Skeletal muscle satellite cell (primary cell): Measurements from ENCODE around the gene DDX10.

ENCODE experiments used
- H3K27me3 ChIP-seq: 2 replicates; pipeline ENCODE4 v1.7.0; 2013; ENCODE audit warnings: low read length; ENCODE audit not compliant: control insufficient read depth, insufficient read depth
- H3K36me3 ChIP-seq: 2 replicates; pipeline ENCODE4 v1.7.0; 2013; ENCODE audit warnings: mild to moderate bottlenecking, control low read depth, low read length; ENCODE audit not compliant: insufficient read depth
- H3K4me1 ChIP-seq: 2 replicates; pipeline ENCODE4 v1.7.0; 2013; ENCODE audit warnings: low read length; ENCODE audit not compliant: control insufficient read depth, insufficient read depth
- H3K4me2 ChIP-seq: 2 replicates; pipeline ENCODE4 v1.7.0; 2013; ENCODE audit warnings: mild to moderate bottlenecking, low read length
- H3K4me3 ChIP-seq: 2 replicates; pipeline ENCODE4 v1.7.0; 2013; ENCODE audit warnings: low read length
- H3K9ac ChIP-seq: 2 replicates; pipeline ENCODE4 v1.7.0; 2013; ENCODE audit warnings: mild to moderate bottlenecking, low read depth, low read length, moderate library complexity
- H3K9me3 ChIP-seq: replicated peaks from 2 replicates; pipeline ENCODE4 v1.7.0; 2013; ENCODE audit warnings: mild to moderate bottlenecking, control low read depth, low read length

Gene DDX10

DNA sequence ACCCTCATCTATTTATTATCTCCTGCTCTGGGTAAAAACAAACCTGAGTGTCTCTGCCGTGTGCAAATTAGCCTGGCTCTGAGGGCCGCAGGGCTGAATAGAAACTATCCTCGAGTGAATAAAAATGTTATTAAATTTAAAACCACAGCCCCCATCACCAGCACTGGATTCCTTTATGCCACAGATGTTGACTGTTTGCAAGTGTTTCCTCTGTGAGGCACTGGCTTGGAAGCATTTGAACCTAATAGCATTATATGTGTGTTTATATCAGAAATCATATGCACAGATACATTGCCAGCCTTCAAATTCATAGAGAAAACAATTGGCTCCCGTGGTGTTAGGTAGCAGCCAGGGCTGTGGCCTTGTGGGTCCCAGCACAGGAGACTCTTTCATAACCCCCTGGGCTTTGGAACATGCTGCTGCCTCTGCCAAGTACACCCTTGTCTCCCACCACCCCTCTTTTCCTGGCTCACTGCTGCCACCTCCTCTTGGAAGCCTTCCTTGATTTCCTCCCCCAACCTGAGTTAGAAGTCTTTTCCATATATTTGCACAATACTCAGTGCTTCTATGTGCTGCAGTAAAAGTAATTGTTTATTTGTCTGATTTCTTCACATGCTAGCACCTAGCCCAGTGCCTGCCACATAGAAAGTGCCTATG lies 294.4 kb downstream of the DDX10 start:
- Histone ChIP-seq H3K9me3 (no peaks in the 10 kb centered on the region), H3K27me3 (no peaks in the 10 kb centered on the region), H3K4me2 (peak overlapping the region; percentile 58), H3K36me3 (no peaks in the 10 kb centered on the region), H3K9ac (no peak overlapping the region), H3K4me1 (peaks cover 28% of the 10 kb centered on the region), H3K4me3 (no peak overlapping the region)

DNA sequence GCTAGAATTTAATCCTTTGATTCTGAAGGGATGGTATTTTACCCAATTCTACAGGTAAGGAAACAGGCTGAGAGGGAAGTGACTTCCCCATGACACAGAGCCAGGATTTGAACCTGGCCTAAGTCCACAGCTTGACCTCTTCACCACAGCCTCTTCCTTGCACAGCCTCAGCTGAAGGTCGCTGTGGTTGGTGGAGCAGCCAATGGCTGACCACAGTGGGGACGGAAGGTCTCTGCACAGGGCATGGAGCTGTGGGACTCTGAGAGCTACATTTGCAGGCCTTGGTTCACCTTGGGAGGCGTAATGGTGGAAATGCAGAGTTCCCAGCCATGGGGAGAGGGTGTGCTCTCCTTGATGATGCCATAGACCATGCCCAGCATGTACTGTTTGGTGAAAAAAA lies 295.0 kb downstream of the DDX10 start:
- Histone ChIP-seq H3K4me3 (no peak overlapping the region), H3K4me1 (peaks cover 28% of the 10 kb centered on the region), H3K36me3 (no peaks in the 10 kb centered on the region), H3K9me3 (no peaks in the 10 kb centered on the region), H3K4me2 (no peak overlapping the region), H3K9ac (no peak overlapping the region), H3K27me3 (no peaks in the 10 kb centered on the region)

DNA sequence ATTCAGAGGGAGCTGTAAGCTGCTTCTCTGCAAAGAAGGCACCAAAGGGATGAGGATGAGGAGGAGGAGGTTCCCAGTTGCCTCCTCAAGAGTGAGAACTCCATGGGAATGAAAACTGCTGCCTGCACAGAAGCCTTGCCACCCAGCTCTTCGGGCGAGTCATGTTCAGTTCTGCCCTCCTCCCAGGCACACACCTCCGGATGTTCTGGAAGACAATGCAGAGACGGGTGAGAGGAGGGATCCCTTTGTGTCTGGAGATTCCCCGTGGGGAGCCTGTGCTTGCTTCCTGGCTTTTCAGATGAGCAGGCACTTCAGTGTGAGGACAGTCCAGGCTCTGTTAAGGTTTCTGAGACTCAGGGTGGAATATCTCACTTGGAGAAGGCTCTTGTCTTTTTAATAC lies 295.6 kb downstream of the DDX10 start:
- H3K9me3 ChIP-seq: no peaks in the 10 kb centered on the region
- no peaks in the 10 kb centered on the region for H3K27me3 ChIP-seq
- H3K4me2 ChIP-seq: no peak overlapping the region
- peaks cover 28% of the 10 kb centered on the region for H3K4me1 ChIP-seq
- H3K9ac ChIP-seq: no peak overlapping the region
- no peak overlapping the region for H3K4me3 ChIP-seq
- no peaks in the 10 kb centered on the region for H3K36me3 ChIP-seq

DNA sequence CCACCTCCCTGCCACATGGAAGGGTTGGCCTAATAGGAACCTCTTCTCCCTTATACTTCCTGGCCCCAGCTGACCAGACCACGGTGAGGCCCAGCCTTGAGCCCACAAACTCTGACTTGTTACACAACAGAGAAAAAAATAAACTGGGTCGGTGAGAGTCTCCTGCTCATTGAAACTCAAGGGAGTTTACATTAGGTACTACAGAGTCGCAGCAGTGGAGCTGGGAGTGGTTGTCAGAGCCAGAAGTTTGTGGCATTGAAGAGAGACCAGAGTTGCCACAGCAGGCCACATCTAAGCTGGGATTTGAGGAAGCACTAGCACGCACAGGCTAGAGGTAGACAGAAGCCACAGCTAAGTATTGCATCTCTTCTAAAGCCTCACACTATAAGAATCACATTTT lies 296.2 kb downstream of the DDX10 start:
- no peak overlapping the region for H3K4me3 ChIP-seq
- peaks cover 28% of the 10 kb centered on the region for H3K4me1 ChIP-seq
- H3K9ac ChIP-seq: no peak overlapping the region
- no peak overlapping the region for H3K4me2 ChIP-seq
- H3K27me3 ChIP-seq: no peaks in the 10 kb centered on the region
- H3K9me3 ChIP-seq: no peaks in the 10 kb centered on the region
- no peaks in the 10 kb centered on the region for H3K36me3 ChIP-seq

DNA sequence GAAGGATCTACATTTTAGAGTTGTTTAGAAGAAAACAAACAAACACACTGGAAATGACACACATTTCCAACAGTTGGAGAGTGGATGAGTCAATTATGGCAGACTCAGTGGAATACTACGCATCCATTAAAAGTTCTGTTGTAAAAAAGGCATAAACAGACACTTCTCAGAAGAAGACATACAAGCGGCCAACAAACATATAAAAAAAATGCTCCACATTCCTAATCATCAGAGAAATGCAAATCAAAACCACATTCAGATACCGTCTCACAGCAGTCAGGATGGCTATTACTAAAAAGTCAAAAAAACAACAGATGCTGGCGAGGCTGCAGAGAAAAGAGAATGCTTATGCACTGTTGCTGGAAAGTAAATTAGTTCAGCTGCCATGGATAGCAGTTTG lies 298.2 kb downstream of the DDX10 start:
- no peak overlapping the region for H3K4me2 ChIP-seq
- H3K4me3 ChIP-seq: no peak overlapping the region
- peaks cover 26% of the 10 kb centered on the region for H3K4me1 ChIP-seq
- H3K36me3 ChIP-seq: no peaks in the 10 kb centered on the region
- no peak overlapping the region for H3K9ac ChIP-seq
- no peaks in the 10 kb centered on the region for H3K27me3 ChIP-seq
- no peaks in the 10 kb centered on the region for H3K9me3 ChIP-seq

DNA sequence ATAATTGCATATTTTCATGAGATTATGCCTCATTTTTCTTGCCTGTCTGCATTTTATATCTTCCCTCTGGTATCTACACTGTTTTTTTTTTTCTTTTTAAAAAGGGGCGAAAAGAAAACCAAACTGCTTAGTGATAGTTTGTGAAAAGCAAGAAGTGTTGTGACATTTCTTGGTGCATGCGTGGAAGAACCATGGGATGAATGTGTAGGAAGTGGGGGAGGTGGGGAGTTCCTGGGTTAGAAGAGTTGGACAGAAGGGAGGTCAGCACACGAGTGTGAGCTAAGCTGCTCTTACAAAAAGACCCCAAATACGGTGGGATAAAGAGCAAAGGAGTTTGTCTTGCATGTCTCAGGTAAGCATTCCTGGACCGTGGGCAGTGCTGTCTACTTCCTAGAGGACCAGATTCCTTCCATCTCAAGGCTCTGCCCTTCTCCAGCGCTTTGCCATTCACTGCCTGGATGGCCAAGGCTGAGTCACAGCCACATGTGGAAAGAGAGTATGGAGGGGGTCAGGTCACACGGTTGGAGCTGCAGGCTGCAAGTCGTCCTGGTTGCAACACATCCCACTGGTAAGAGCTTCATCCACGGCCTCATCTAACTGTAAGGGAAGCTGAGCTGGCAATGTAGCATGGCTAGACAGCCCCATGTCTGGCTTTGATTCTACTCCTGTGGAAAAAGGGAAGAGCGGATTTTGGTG lies 300.6 kb downstream of the DDX10 start:
- H3K9ac ChIP-seq: no peak overlapping the region
- H3K27me3 ChIP-seq: no peaks in the 10 kb centered on the region
- H3K9me3 ChIP-seq: no peaks in the 10 kb centered on the region
- H3K4me2 ChIP-seq: no peak overlapping the region
- no peaks in the 10 kb centered on the region for H3K36me3 ChIP-seq
- peaks cover 3% of the 10 kb centered on the region for H3K4me1 ChIP-seq
- no peak overlapping the region for H3K4me3 ChIP-seq

DNA sequence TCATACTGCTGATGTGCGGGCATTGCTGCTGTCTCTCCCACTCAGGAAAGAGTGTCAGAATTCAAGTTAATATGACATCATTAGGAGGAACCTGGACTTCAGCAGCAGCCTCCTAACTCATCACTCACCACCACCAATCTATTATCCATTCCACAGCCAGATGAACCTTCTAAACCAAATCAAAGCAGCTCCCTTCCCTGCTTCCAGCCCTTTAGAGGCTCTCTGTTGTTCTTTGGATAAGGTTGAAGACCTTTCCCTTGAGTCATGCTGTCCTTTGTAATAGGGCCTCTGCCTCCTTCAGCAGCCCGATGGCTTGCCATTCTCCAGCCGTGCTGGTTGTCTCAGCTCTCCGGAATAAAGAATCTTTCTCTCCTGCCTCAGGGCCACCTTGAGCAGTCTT lies 301.3 kb downstream of the DDX10 start:
- no peaks in the 10 kb centered on the region for H3K27me3 ChIP-seq
- no peak overlapping the region for H3K4me3 ChIP-seq
- no peak overlapping the region for H3K9ac ChIP-seq
- H3K4me1 ChIP-seq: no peaks in the 10 kb centered on the region
- H3K36me3 ChIP-seq: no peaks in the 10 kb centered on the region
- no peak overlapping the region for H3K4me2 ChIP-seq
- no peaks in the 10 kb centered on the region for H3K9me3 ChIP-seq

DNA sequence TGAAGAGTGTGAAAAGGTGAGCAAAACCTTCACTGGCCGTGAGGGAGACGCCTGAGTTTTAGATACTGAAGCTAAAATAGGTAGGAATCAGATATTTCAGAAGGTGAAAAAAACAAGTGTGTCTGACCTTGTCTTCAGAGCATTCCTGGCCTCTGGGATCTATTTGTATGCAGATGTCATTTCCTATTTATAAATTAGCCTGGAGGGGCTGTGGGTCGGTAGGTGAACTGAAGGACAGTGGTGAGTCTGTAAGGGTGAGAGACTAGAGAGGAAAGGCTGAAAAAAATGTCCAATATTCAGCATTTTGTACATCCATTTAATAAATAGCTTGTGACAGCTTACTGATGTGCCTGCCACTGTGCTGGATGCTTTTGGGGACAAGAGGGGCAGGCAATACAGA lies 302.1 kb downstream of the DDX10 start:
- no peaks in the 10 kb centered on the region for H3K27me3 ChIP-seq

DNA sequence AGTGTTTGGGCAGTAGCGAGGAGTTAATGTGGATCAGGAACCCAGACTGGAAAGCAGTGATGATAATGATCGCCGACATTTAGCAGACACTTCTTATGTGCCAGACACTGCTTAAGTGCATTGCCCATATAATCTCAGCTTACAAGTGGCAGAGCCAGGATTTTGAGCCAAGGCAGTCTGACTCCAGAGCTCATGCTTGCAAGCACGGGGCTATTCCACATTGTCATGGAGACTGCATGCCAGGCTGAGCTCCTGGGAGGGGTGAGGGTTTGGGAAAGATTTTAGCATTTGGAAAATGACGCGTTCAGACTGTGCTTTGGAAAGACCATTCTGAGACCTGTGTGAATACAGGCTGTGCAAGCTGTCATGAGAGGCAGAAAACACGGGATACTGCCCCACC lies 302.7 kb downstream of the DDX10 start:
- H3K4me2 ChIP-seq: no peak overlapping the region
- no peak overlapping the region for H3K9ac ChIP-seq
- H3K36me3 ChIP-seq: no peaks in the 10 kb centered on the region
- no peaks in the 10 kb centered on the region for H3K9me3 ChIP-seq
- no peaks in the 10 kb centered on the region for H3K4me1 ChIP-seq
- H3K4me3 ChIP-seq: no peak overlapping the region
- H3K27me3 ChIP-seq: no peaks in the 10 kb centered on the region

More for the DNA sequence above, 302.1 kb downstream of the DDX10 start:
- H3K4me2 ChIP-seq: no peak overlapping the region
- no peak overlapping the region for H3K4me3 ChIP-seq
- no peak overlapping the region for H3K9ac ChIP-seq
- no peaks in the 10 kb centered on the region for H3K36me3 ChIP-seq
- no peaks in the 10 kb centered on the region for H3K4me1 ChIP-seq
- H3K9me3 ChIP-seq: no peaks in the 10 kb centered on the region

DNA sequence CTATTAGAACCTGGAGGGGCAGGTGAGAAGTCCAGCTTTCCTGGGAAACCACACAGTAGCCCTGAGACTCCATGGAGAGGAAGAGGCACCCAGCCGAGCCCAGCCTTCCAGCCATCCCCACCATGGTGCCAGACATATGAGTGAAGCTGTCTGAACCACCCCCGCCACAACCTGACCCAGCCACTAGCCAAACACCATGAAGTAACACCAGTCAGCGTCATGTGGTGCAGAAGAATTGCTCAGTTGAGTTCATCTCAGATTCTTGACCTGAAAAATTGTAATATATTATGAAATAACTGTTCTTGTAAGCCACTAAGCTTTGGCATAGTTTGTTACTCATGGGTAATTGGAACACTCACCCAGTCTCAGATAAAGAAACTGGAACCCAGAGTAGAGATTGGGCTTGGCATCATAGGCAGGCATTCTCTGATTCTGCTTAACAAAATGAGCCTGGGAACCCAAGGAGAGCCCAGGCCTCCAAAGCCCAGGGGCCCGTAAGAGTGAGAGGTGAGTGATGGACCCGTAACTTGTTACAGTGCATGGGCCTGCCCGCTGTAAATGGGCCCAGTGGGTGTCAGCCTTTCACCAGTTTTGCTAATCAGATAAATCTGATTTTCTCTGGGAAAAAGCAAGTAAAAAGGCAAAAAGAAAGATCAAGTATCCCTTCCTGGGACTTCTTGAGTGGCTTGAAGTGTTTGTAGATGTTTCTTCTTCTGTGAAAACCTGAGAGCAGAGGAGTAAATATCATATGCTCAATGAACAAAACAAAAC lies 305.5 kb downstream of the DDX10 start:
- Histone ChIP-seq H3K9ac (no peak overlapping the region), H3K4me3 (no peak overlapping the region), H3K9me3 (no peaks in the 10 kb centered on the region), H3K4me2 (no peak overlapping the region), H3K27me3 (no peaks in the 10 kb centered on the region), H3K36me3 (no peaks in the 10 kb centered on the region), H3K4me1 (peaks cover 13% of the 10 kb centered on the region)

DNA sequence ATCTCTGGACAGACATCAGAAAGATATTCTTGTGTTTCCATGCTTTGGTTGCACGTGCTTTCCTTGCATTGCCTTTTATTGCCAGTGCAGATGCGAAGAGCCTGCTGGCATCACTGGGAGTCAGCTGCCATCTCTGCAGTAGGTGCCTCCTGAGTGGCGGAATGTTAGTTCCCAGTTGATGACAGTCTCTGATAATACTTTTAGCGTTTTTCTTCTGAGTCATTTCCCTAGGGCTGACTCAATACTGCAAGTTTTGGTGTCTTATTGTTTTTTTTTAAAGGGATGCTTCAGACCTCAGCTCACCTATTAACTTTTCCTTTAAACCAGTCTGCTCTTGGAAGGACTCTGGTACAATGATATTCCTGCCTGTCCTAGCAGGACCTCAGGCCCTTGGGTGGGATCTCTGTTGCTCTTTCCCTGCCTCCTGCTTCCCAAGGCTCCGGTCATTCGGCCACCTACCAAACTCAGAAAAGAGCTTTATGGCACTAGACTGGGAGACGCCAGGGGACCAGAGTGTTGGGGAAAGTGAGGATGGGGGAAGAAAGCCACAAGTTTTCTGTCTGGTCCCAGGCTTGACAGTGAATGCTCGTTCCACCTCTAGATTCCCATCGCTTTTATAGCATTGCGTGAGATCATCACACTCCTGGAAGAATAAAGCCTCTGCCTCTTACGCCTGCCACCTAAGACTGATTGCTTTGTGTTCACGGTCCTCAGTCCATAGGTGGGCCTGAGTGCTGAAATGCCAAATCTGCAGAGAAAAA lies 308.7 kb downstream of the DDX10 start:
- no peaks in the 10 kb centered on the region for H3K9me3 ChIP-seq
- H3K27me3 ChIP-seq: no peaks in the 10 kb centered on the region
- H3K36me3 ChIP-seq: no peaks in the 10 kb centered on the region
- H3K4me3 ChIP-seq: peak overlapping the region; percentile 11
- peaks cover 13% of the 10 kb centered on the region for H3K4me1 ChIP-seq
- peak overlapping the region; percentile 43 for H3K4me2 ChIP-seq
- H3K9ac ChIP-seq: no peak overlapping the region
